VCaP (cell line): ENCODE measurements around the gene PNLIPRP2.

Experiments
- H3K27ac ChIP-seq: fragments of 450-650 bp; 2 replicates; pipeline ENCODE4 v1.5.1; 2017
- CTCF ChIP-seq: fragments of 450-650 bp; conservative IDR thresholded peaks from 2 replicates; pipeline ENCODE4 v1.5.1; 2017; ENCODE audit warnings: mild to moderate bottlenecking, moderate library complexity

PNLIPRP2 gene

DNA sequence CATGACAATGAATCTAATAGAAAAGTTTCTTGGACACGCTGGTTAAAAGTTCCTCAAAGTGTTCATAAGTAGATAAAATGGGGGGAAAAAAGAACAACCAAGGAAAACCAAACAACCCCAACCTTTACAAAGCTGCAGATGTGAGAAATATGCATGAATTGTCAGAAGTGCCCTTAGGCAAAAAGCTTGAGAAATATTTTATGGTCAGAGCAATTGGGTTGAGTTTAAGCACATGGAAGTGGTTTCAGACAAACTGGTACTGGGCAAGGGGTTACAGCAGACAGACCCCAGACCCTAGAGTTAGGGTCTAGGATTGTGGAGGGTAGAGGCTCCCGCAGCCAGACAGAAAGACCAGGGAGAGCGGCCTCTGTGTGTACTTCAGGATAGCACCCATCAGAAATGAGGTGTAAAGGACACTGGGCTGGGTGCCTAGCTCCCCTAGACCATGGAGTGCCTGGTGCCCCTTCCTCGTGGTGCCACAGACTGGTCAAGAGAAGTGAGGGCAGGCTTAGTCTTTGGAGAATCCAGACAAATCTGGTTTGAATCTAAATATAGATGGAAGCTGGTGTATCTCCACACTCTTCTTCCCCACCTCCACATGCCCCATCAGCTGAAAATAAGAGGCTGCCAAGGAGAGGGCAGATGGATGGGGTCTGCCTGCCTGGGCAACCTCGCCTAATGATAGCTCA is 37.3 kb downstream of the PNLIPRP2 start:
- TF ChIP-seq CTCF, result no peak
- no peak overlapping the region for H3K27ac ChIP-seq

DNA sequence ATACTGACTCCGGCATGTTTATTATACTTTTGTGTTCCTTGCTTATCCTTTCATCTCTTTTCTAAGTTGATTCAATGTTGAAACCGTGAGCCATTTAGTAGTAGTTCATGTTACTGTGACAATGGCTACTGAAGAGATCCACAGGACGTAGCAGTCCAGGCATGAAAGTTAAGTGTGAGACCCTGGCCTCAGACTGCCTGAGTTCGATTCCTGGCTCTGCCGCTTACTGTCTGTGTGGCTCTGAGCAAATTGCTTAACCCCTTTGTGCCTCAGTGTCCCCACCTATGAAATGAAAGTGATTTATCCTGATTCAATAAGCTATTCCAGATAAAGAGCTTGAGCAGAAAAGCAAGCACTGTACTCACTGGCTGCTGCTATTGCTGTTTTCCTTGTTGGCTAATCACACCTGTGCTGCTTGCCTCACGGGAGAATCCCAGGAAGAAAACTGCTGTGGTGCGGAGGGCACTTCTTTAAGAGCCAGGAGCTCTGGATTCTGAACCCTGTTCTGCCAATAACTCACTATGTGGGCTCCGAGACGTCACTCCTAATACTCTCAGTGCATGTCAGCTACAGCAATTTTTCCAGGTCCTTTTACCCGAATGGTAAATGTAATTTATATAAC is 38.4 kb downstream of the PNLIPRP2 start:
- no peak for TF ChIP-seq CTCF
- no peak overlapping the region for H3K27ac ChIP-seq

DNA sequence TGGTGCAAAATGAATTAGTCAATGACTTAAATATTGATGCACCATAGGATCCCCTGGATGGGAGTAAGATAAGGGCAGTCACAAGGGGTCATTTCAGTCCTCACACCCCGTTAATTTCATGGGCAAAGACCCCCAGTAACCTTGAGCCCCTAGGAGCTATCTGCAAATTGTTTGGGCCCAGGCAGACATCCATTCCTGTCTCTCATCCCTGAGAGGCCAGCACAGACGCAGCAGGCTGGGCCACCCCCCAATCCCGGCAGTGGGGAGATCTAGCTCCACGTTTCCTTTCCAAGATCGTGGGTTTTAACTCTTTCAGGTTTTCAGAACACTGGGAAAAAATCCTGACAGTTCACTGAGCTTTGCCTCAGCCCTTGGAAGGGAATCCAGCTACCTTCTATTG is 40.1 kb downstream of the PNLIPRP2 start:
- no peak for TF ChIP-seq CTCF

GRCh38 chr10:116663342-116663741 is 42.6 kb downstream of the PNLIPRP2 start:
- H3K27ac ChIP-seq, result no peak overlapping the region
- no peak for TF ChIP-seq CTCF

More for the DNA sequence above, 40.1 kb downstream of the PNLIPRP2 start:
- H3K27ac ChIP-seq, result no peak overlapping the region

- H3K27ac ChIP-seq, result no peak overlapping the region
- TF ChIP-seq CTCF, result no peak
These were observed 43.9 kb downstream of the PNLIPRP2 start for GRCh38 chr10:116664631-116665030.

DNA sequence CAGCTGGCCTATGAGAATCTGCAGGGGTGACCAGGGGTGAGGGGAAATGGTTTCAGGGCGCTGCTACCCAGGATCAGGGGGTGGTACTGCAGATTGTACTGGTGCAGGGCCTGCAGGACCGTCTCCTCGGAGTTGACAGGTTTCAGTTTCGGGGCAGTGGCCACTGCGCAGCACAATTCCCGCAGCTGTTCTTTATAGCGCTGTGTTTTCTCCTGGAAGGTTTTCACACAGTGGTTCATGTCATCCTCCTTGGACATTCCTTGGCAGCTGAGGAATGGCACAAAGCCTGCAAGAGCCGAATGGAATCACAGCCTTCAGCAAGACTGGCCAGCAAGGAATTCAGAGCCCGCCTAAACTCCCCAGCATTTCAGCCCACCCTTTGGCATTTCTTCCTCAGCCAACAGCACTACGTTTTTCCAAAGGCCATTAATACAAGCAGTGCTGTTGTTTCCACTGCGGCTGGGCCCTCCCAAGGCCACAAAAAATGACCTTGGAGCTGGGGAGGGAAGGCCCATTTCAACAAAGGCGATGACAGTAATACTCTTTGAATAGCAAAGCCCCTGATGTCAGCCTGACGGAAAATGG is 44.9 kb downstream of the PNLIPRP2 start:
- no peak overlapping the region for H3K27ac ChIP-seq
- no peak for TF ChIP-seq CTCF

- TF ChIP-seq CTCF, result no peak
- no peak overlapping the region for H3K27ac ChIP-seq
These were observed 46.7 kb downstream of the PNLIPRP2 start for GRCh38 chr10:116667484-116667883.
